ENCODE results near the gene CXCR6. TPM values are rescaled to one million over a fixed set of nuclear protein-coding genes. Genes with fewer than 3 reads are reported as not detected.

Gene CXCR6
- total and polyA plus RNA-seq, 2 of the 8 experiments (the other 6 are each of a cell fraction or from before 2014, with no cell fraction given): not detected

DNA sequence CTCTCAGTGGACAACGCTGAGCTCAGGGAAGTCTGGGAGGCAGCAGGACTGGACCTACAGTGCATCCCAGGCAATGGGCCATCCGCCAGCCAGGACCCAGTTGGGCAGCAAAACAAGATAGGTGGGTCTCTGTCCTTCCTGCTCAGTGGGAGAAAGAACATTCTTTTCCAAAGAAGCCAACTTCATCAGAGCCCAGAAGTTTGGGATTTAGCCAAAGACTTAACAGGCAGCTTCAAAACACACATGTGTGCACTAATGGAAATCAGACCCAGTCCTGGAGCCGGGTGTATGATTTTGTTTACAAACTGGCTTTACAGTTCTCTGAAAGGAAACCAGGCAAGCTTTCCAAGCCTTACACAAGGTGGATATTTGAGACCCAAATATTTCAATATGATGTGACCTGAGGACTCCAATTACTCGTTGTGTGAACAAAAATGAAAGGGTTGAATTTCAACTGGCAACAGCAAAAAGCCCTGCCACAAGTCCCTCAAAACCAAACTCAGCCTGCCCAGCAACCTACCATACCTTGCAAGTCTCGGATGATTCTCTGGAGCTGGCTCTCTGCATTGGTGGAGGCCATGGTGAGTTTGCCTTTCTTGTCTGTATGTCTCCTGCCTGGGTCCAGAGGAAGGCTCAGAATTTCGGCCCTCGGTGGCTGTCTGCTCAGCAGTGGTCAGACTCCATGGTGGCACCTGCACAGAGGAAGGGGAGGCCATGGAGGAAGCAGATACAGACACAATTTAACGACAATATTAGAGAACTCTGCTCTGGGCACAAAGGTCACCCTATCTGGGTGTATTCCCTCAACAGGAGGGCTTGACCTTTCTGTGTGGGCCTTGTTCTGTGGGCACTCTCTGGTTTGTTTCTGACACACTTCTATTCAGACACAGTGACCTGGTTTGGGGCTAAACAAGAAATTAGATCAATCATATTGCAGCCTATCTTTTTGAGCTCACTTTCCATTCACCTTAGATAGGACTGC is 41.4 kb downstream of the CXCR6 start:
- Histone ChIP-seq H3K4me3 (ENCODE audit: extremely low read depth in 1 of 4, insufficient read depth in 2 of 4, low read depth in 3 of 4, low read length in 4 of 4) (no peak overlapping the region), H3K56ac (replicated peaks; ENCODE audit: insufficient read length, low read depth, low read length) (no peak overlapping the region), H4K8ac (ENCODE audit: extremely low read depth, insufficient read depth, low read length) (no peak overlapping the region), H2AFZ (ENCODE audit: low read length) (no peak overlapping the region), H3K4ac (replicated peaks; ENCODE audit: insufficient read length, low read depth, low read length) (no peak overlapping the region), H2BK120ac (replicated peaks; ENCODE audit: low read depth, low read length) (no peak overlapping the region), H3K79me1 (ENCODE audit: low read depth, low read length) (peaks cover 8% of the 10 kb centered on the region), H3K23ac (ENCODE audit: insufficient read length) (no peak overlapping the region), H4K20me1 (replicated peaks in 1 of 2; ENCODE audit: control insufficient read depth in 1 of 2, insufficient read depth in 2 of 2, low read length in 2 of 2) (peaks cover 0 to 6% of the 10 kb centered on the region in 2 experiments), H3K27me3 (replicated peaks in 1 of 4; ENCODE audit: control insufficient read depth in 3 of 4, extremely low read depth in 1 of 4, insufficient read depth in 3 of 4, low read length in 3 of 4) (no peaks in the 10 kb centered on the region), H2BK12ac (ENCODE audit: low read depth, low read length) (no peak overlapping the region), H2BK20ac (ENCODE audit: low read length) (no peak overlapping the region), H2BK5ac (ENCODE audit: low read depth, low read length) (no peak overlapping the region), H3K79me2 (ENCODE audit: control insufficient read depth in 1 of 2, insufficient read depth in 2 of 2, low read length in 2 of 2) (peaks cover 0 to 41% of the 10 kb centered on the region in 2 experiments; a peak in 2 of 4 replicates), H3K4me1 (replicated peaks in 1 of 4; ENCODE audit: control insufficient read depth in 3 of 4, insufficient read depth in 4 of 4, low read length in 3 of 4) (peaks cover 0 to 4% (median 2%) of the 10 kb centered on the region in 4 experiments; a peak in 3 of 7 replicates), H3K23me2 (ENCODE audit: low read depth, low read length) (no peaks in the 10 kb centered on the region), H3K14ac (ENCODE audit: insufficient read length) (no peak overlapping the region), H3K4me2 (ENCODE audit: insufficient read depth in 1 of 2, low read depth in 2 of 2, low read length in 2 of 2) (no peak overlapping the region), H2AK5ac (ENCODE audit: low read depth, low read length) (no peak overlapping the region), H3K18ac (ENCODE audit: extremely low read depth, low read length) (no peak overlapping the region), H4K5ac (ENCODE audit: insufficient read length, low read depth, low read length) (no peak overlapping the region), H2BK15ac (ENCODE audit: low read length) (no peak overlapping the region), H3K27ac (ENCODE audit: low read depth, low read length) (no peak overlapping the region), H4K91ac (replicated peaks; ENCODE audit: insufficient read length, low read length) (no peak overlapping the region), H3K9ac (replicated peaks in 1 of 4; ENCODE audit: extremely low read depth in 1 of 4, low read depth in 3 of 4, low read length in 3 of 4) (no peak overlapping the region), H3K36me3 (ENCODE audit: control insufficient read depth in 2 of 4, insufficient read depth in 4 of 4, low read length in 3 of 4) (peaks cover 9 to 43% (median 33%) of the 10 kb centered on the region in 4 experiments), H3K9me3 (ENCODE audit: insufficient read depth in 2 of 2, low read depth in 1 of 2, low read length in 1 of 2) (no peaks in the 10 kb centered on the region)
- WGBS, 2 experiments (ENCODE audit: extremely low coverage in 1 of 2, insufficient coverage in 1 of 2, insufficient read length in 1 of 2, insufficient replicate concordance in 2 of 2, low coverage in 1 of 2, low lambda C conversion rate in 2 of 2, missing lambda C conversion rate in 1 of 2): 89% methylated on average over 8 of the region's 8 CpGs; no CpG with 5 or more reads in 1 of the 2 experiments
- DNase-seq (ENCODE audit: low read depth in 1 of 2, low spot score in 2 of 2) (no peak), FAIRE-seq (no peak)
- POLR2A ChIA-PET (ENCODE audit: partially characterized antibody): interaction anchor here (1.4 kb wide), 1 partner anchor 18 kb away, joined by 4 read pairs; no protein-coding TSS in a partner anchor
- CTCF ChIA-PET (ENCODE audit: partially characterized antibody): interaction anchor here (0.6 to 1.7 kb wide), 6 partner anchors 10 to 128 kb away, joined by 3 to 4 read pairs (median 3); no protein-coding TSS in a partner anchor
- TF ChIP-seq SP4 (IDR thresholded peaks at IDR 0.05; ENCODE audit: low read length): no peak
- TF ChIP-seq SP1 (IDR thresholded peaks at IDR 0.05; ENCODE audit: low read depth, low read length): no peak
- TF ChIP-seq GTF2F1 (IDR thresholded peaks at IDR 0.05; ENCODE audit: borderline replicate concordance, low read depth, low read length): no peak
- no peak for TF ChIP-seq CBX8 (IDR thresholded peaks at IDR 0.05; ENCODE audit: borderline replicate concordance, low read depth, low read length)
- TF ChIP-seq SIN3A (conservative IDR thresholded peaks at IDR 0.05 in 1 of 2, IDR thresholded peaks at IDR 0.05 in 1 of 2; ENCODE audit: low read depth in 1 of 2, low read length in 2 of 2): no peak
- no peak for TF ChIP-seq KDM5A (IDR thresholded peaks at IDR 0.05; ENCODE audit: low read length)
- no peak for TF ChIP-seq PHF8 (conservative IDR thresholded peaks at IDR 0.05; ENCODE audit: low read depth, low read length)
- no peak for TF ChIP-seq JUN (IDR thresholded peaks at IDR 0.05; ENCODE audit: low read depth, low read length)
- TF ChIP-seq, protein P1, sequence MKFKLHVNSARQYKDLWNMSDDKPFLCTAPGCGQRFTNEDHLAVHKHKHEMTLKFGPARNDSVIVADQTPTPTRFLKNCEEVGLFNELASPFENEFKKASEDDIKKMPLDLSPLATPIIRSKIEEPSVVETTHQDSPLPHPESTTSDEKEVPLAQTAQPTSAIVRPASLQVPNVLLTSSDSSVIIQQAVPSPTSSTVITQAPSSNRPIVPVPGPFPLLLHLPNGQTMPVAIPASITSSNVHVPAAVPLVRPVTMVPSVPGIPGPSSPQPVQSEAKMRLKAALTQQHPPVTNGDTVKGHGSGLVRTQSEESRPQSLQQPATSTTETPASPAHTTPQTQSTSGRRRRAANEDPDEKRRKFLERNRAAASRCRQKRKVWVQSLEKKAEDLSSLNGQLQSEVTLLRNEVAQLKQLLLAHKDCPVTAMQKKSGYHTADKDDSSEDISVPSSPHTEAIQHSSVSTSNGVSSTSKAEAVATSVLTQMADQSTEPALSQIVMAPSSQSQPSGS (IDR thresholded peaks at IDR 0.05; ENCODE audit: low read length): no peak
- TF ChIP-seq SIX5 (IDR thresholded peaks at IDR 0.05; ENCODE audit: low read depth, low read length): no peak
